GM19468 (cell line): Measurements from ENCODE around the gene TIMM17A.

Experiments
- ATAC-seq: cut with Tn5 transposase; IDR thresholded peaks from one replicate; pipeline ENCODE4 v1.9.1; 2021; ENCODE audit warnings: mild to moderate bottlenecking, moderate library complexity, moderate number of reproducible peaks; ENCODE audit not compliant: unreplicated experiment; ENCODE audit errors: extremely low read depth

The TIMM17A gene

GRCh38 chr1:201982082-201982622 is 26.8 kb downstream of the TIMM17A start:
- no peak for ATAC-seq

- no peak for ATAC-seq
These were observed 27.5 kb downstream of the TIMM17A start, which contains the start of gene RNPEP for GRCh38 chr1:201982623-201983379. Gene RNPEP, plus strand, starts transcription at chr1:201982648. Its CDS starts 19 bp downstream, at chr1:201982667.

GRCh38 chr1:201983380-201983805 is 28.1 kb downstream of the TIMM17A start:
- no peak for ATAC-seq

- ATAC-seq = no peak
These were observed 29.1 kb downstream of the TIMM17A start for GRCh38 chr1:201984446-201984845.

GRCh38 chr1:201985355-201985754 is 30.1 kb downstream of the TIMM17A start:
- ATAC-seq = no peak

GRCh38 chr1:201988601-201989000 is 33.3 kb downstream of the TIMM17A start:
- no peak for ATAC-seq

- ATAC-seq = no peak
These were observed 34.2 kb downstream of the TIMM17A start for GRCh38 chr1:201989354-201990128.

GRCh38 chr1:201990427-201990826 is 35.1 kb downstream of the TIMM17A start:
- no peak for ATAC-seq

- ATAC-seq = no peak
These were observed 44.4 kb downstream of the TIMM17A start for GRCh38 chr1:201999625-202000238.

- ATAC-seq = no peak
These were observed 47.2 kb downstream of the TIMM17A start for GRCh38 chr1:202002507-202002906.

- ATAC-seq = no peak
These were observed 49.4 kb downstream of the TIMM17A start for GRCh38 chr1:202004711-202005110.

- no peak for ATAC-seq
These were observed 50.7 kb downstream of the TIMM17A start for GRCh38 chr1:202005958-202006357.

- no peak for ATAC-seq
These were observed 52.0 kb downstream of the TIMM17A start for GRCh38 chr1:202007304-202007703.

GRCh38 chr1:202007805-202008489 is 52.6 kb downstream of the TIMM17A start:
- no peak for ATAC-seq

GRCh38 chr1:202009326-202010179 is 54.2 kb downstream of the TIMM17A start:
- no peak for ATAC-seq

GRCh38 chr1:202010180-202011015 is 55.1 kb downstream of the TIMM17A start, which contains the start of gene ELF3:
Gene ELF3, plus strand, starts transcription at chr1:202010587. Its CDS starts 550 bp downstream, at chr1:202011137.
- peak; percentile 53 for ATAC-seq

- no peak for ATAC-seq
These were observed 56.7 kb downstream of the TIMM17A start for GRCh38 chr1:202011994-202012393.
